ENCODE results near the gene SENP2.

DNA sequence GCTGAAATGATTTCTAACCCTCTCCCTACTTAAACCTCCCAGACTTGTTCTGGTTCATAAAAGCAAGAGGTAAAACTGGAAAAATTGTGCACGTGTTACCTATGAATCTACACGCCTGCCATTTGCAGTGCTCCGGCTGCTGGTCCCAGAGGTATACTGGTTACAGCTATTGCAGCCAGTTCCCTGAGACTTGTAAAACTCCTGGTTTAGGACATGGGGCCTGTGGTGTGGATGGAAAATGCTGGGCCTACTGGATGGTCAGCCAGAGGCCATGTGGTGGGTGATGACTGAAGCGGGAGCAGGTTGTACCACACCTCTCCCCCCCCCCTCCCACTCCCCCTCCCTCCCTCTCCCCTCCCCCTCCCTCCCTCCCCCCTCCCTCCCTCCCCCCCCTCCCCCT lies 45.0 kb downstream of the SENP2 start:
- TF ChIP-seq SMC3 (conservative IDR thresholded peaks at IDR 0.05; ENCODE audit: insufficient read depth, low read depth, low read length) (no peak), EZH2 (IDR thresholded peaks at IDR 0.05; ENCODE audit: borderline replicate concordance, low read depth, low read length) (no peak), RCOR1 (IDR thresholded peaks at IDR 0.05; ENCODE audit: borderline replicate concordance in 1 of 2, low read depth in 2 of 2, low read length in 2 of 2) (no peak), KLF1 (tag; IDR thresholded peaks at IDR 0.05) (no peak), FOS (IDR thresholded peaks at IDR 0.05; ENCODE audit: extremely low read depth, insufficient read length) (no peak), TCF7 (IDR thresholded peaks at IDR 0.05; ENCODE audit: borderline replicate concordance) (no peak), JUND (IDR thresholded peaks at IDR 0.05; ENCODE audit: borderline replicate concordance, low read depth, low read length) (no peak), JUND (tag; IDR thresholded peaks at IDR 0.05; ENCODE audit: borderline replicate concordance, low read depth, low read length) (no peak), ZNF124 (CRISPR knock-in tag; IDR thresholded peaks at IDR 0.05) (no peak), NFIC (IDR thresholded peaks at IDR 0.05) (no peak), ETS2 (tag; IDR thresholded peaks at IDR 0.05; ENCODE audit: borderline replicate concordance, poor library complexity, severe bottlenecking) (no peak)
